Suppressor macrophage treated with lipopolysaccharide for 4 hours (primary cell): ENCODE data around the gene RUNDC3A.

Experiments used
- DNase-seq: peaks from one replicate; pipeline ENCODE4 v3.0.0-alpha.2; 2020

The RUNDC3A gene

DNA sequence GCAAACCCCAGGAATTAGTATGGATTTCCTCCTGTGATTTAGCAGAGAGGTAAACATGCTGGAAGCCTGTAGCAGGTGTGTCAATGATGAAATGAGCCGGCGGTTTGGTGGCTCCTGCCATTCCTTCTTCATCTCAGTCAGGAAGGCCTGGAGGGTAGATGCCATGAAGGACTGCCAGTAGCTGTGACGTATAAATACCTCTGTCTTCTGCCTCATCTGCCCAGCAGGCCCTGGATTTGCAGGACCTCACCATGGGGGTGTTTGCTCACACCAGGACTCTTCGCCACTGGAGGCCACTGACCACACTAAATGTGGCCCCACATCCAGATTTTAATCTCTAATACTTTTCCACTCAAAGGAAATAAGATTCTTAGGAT, 24.4 kb upstream of the RUNDC3A start:
- DNase-seq: no peak

DNA sequence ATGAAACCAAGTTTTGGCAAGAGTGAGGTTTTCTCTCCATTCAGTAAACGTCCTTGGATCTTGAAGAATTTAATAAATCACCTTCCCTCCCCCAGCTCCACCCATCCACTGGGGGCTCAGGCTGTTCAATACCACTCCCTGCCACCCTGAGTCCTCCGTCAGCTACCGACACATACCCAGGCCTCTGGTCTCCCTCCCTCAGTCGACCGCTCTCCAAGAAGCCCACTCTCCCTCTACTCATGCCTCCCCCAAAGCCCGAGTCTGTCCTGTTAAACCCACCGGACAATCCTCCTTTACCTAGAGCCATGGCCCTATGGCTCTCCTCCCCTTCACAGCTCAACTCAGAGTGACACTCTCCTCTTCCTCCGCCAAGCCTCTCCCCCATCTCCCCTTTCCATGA, 20.8 kb upstream of the RUNDC3A start:
- DNase-seq: no peak

DNA sequence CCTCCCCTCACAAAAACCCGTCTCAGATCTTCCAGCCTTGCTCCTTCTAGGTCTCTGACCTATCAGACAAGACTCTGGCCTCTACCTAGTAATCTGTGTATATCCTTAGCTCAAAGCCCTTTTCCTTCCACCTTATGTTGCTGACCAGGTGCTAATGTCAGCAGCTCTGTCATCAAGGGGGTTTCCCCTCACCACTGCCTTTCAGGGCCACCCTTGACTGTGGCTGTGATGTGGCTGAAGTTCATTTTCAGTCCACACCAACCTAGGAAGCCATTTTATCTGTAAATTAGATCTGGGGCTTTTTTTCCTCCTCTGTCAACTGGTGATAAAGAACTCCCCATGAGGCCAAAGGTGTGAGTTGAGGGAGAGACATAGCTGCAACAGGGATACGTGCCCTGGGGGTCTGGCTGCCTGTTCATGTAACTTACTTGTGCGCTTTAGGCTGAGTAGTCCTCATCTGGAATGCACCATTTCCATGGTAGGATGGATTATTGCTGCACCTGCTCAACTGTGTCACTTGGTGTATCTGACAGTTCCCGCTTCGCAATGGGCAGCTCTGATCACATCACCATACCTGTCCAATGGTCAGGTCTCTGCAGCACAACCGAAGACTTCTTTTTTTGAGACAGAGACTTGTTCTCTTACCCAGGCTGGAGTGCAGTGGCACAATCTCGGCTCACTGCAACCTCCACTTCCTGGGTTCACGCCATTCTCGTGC, 14.7 kb upstream of the RUNDC3A start:
- DNase-seq: no peak

DNA sequence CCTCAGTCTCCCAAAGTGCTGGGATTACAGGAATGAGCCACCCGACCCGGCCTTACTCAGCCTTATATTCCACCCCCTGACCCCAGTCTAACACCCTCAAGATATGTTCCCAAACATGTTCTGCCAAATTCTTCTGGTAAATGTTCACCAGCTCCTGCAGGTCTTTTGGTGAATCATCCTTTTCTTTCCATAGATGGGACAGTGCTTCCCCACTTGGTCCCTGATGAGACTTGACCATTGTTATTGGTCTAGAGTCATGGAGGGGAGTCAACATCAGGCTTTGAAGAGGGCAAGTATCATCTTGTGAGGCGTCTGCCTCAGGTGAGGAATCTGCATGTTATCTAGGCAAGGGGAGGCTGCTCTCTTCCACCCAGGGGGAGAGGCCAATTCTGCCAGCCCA, 10.4 kb upstream of the RUNDC3A start:
- no peak for DNase-seq

DNA sequence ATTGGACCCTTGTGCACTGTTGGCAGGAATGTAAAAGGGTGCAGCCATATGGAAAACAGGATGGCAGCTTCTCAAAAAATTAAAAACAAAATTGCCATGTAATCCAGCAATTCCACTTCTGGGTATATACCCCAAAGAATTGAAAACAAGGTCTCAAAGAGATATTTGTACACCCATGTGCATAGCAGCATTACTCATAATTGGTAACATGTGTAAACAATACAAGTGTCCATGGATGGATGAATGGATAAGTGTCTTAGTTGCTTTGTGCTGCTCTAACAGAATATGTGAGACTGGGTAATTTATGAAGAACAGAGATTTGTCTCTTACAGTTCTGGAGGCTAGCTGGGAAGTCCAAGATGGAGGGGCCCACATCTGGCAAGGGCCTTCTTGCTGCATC, 3.8 kb upstream of the RUNDC3A start:
- DNase-seq: no peak

DNA sequence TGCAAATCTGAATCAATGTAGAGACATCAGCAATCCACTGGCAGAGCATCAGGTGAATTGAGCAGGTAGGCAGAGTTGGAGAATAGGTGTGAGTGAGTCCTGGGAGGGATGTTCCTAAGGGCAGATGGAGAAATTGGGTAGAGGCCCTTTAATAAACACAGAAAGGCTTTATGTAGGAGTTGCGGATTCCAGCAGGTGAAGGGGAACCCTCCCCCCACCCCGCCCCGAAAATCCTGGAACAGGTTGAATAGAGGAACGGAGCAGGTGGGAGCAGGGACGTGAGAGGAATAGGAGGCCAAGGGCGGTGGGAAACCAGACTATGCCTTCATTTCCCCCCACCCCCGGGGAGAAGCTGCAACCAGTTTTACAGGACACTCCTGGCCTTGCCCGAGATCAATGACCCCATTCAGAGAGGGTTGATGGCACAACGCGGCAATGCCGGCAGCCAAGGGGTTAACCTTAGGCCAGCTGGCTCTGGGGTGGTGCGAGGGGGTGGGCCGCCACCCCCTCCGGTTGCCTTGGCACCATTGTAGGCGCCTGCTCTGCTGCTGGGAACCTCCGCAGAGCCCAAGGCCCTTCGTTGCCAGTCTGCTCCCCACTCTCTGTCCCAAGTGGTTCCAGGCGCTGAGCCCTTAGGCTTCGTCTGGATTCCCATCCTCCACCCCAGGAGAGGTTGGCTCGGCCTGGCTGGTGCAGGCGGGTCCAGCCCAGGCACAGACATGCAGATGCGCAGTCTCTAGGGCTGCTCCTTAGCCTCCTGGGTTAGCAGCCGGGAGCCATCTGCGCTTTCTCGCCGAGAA, 814 bp upstream of the RUNDC3A start:
- DNase-seq: no peak

DNA sequence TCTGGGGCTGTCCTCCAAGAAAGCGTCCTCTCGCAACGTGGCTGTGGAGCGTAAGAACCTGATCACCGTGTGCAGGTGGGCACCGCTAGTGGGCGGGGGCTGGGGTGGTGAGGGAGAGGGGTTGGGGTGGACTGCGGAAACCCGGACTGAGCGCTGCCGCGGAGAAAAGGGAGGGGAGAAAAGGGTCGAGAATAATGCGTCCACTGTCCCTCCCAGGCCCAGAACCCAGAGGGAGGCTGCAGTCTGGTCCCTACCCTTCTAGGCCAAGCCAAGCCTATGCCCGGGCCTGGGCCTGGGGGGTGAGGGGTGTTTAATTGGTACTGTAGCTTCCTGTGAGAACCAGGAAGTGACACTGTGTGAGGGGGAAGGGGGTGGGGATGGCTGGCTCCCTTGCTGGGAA, 464 bp downstream of the RUNDC3A start:
- no peak for DNase-seq

DNA sequence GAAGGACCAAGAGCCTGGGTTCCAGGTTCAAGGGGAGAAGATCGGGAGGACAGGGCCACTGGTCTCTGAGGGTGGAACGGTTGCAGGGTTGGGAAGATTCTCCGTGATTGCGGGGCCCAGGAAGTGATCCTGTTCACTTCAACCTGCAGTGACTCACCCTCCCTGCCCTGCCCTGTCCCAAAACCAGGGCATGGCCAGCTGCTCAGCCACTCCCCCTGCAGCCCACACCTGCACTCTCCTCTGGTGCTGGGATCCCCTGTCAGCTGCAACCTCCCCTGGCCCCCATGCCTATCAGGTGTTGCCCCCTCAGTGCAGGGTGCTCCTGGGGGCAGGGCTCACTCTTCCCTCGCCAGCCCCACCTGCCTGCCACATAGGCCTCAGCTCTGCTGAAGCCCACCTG, 1.1 kb downstream of the RUNDC3A start:
- DNase-seq: no peak

DNA sequence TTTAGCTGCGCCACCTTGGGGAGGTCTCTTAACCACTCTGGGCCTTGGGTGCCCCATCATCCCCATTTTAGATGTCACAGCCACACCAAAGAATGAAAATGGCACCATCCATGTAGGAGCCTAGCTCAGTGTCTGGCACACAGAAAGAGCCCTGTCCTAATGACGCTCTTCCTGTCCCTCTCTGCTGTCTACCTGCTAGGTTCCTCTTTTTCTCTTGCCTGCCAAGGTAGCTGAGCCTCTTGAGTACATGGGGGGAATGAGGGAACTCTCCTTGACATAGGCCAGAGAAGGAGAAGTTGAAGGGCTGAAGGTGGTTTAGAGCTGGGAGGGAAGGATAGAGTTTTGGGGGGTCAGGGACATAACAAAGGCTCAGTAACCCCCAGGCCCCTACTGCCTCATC, 1.8 kb downstream of the RUNDC3A start:
- DNase-seq: no peak

DNA sequence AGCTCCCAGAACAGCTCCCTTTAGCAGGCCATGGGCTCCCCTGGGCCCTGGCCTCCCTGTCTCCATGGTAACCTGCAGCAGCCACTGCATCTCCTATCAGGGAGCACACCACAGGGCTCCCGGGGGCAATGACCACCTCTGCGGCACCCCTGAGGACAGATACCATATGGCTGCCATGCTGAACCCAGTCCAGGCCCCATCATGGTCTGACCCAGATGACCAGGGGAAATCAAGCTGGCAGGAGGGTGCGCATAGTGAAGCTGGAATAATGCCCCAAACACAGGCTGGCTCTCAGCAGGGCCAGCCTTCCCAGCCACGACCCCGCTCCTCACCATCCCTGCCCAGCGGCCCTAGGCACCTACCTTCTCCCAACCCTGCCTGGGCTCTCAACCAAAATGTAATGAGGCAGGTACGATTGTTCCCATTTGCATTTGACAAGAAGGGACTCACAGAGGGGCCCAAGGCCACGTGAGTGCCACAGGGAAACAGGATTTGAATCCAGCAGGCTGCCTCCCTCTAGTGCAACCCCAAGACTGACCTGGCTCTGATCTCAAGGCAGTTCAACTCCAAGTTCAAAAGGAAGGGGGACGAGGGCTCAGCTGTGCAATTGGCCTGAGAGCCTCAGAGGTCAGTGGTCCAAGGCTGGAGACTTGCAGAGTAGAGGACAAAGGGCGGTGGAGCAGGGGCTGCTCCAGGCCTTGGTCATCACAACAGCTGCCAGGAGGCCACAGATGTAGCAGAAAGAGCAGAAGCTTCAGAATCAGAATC, 2.4 kb downstream of the RUNDC3A start:
- DNase-seq: no peak

DNA sequence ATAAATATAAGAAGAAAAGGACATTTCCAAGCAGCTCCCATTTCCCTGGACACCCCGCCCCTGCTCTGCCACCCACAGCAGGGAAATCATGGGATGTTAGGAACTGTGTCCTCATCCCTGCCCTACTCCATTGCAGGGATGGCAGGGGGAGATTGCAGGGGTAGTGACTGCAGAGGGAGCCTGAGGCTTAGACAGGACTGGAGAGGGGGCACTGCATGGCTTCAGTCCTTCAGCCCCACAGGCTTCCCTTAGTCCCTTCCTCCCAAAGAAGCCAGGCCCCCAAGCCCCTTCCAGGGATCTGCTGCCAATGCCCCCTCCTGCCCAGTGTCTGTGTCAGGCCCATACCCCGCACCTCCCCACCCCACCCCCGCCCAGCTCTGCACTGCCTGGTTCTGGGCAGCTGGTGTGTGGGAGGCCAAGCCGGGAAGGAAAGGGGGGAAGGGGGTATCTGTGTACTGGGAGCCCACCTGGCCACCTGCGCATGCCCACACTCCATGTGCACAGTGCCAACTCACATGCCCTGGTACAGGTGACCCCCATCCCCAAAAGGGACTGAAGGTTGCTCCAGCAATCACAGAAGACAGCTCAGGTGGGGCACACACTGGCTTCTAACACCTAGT, 3.3 kb downstream of the RUNDC3A start:
- DNase-seq: no peak

DNA sequence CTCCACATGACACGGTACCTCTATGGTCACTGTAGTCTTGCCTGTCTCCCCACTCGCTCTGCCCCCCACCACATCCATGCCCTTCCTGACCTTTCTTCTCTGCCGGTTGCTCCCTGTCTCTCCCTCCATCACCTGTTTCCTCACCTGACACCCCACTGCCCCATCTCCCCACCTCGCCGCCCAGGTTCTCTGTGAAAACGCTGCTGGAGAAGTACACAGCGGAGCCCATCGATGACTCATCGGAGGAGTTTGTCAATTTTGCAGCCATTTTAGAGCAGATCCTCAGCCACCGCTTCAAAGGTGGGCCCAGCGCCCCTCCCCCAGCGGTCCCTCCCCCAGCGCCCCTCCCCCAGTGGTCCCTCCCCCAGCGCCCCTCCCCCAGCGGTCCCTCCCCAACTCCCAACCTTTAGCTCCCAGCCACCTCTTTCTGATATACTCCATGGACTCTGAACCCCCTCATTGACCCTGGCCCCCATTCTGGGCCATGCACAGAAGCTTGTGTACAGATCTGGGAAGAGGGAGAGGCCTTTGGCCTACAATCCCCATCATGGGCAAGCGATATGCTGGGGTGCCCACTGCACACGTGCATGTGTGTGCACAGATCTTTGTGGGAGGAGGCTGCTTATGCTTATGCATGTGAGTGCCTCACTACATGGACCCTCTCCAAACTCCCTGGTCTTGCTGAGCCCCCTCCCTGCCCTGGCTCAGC, 4.1 kb downstream of the RUNDC3A start:
- DNase-seq: no peak

DNA sequence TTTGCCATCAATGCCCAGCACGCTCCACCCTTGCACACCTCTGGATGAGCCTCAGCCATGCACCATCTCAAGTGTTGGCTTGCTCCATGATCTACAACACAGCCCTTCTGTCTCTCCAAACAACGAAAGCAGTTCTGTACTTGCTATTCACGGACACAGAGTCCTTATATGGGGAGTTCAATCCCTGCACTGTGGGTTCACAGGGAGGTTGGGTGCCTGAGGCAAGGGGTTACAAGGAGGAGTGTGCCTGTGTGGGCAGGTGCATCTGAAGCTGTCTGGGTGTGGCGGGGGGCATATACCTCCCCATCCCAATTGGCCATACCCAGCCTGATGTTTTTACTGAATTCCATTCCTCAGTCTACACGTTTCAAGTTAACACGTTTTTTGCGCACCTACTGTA, 5.6 kb downstream of the RUNDC3A start:
- DNase-seq: no peak

DNA sequence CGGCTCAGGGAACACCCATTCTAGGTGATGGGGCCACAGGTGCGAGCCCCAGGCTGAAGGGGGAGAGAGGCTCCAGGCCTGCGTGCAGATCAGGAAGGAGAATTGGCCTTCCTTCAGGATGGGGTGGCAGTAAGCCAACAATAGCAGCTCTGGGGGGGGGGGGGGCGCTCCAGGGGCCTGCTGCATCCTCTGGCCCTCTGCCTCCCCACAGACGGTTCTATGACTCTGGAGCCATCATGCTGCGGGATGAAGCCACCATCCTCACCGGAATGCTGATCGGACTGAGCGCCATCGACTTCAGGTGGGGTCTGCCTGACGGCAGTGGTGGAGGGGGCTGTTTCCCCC, 6.1 kb downstream of the RUNDC3A start:
- no peak for DNase-seq

DNA sequence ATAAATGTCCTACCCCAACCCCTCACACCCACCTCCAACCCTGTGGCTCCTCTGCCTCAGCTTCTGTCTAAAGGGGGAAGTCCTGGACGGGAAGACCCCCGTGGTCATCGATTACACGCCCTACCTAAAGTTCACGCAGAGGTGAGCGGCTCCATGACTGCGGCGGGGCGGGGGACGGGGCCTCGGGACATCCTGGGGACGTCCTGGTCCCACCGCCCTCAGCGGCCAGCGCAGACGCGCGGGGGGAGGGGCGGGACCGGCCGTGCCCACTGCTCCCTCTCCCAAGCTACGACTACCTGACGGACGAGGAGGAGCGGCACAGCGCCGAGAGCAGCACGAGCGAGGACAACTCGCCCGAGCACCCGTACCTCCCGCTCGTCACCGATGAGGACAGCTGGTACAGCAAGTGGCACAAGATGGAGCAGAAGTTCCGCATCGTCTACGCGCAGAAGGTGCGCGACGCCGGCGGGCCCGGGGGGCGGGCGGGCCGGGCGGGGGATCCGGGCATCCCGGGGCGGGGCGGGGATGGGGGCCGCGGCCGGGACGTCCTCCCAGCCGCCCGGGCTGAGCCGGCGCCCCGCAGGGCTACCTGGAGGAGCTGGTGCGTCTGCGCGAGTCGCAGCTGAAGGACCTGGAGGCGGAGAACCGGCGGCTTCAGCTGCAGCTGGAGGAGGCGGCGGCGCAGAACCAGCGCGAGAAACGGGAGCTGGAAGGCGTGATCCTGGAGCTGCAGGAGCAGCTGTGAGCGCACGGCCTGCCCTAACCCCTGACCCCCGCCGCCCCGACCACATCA, 6.7 kb downstream of the RUNDC3A start:
- no peak for DNase-seq

DNA sequence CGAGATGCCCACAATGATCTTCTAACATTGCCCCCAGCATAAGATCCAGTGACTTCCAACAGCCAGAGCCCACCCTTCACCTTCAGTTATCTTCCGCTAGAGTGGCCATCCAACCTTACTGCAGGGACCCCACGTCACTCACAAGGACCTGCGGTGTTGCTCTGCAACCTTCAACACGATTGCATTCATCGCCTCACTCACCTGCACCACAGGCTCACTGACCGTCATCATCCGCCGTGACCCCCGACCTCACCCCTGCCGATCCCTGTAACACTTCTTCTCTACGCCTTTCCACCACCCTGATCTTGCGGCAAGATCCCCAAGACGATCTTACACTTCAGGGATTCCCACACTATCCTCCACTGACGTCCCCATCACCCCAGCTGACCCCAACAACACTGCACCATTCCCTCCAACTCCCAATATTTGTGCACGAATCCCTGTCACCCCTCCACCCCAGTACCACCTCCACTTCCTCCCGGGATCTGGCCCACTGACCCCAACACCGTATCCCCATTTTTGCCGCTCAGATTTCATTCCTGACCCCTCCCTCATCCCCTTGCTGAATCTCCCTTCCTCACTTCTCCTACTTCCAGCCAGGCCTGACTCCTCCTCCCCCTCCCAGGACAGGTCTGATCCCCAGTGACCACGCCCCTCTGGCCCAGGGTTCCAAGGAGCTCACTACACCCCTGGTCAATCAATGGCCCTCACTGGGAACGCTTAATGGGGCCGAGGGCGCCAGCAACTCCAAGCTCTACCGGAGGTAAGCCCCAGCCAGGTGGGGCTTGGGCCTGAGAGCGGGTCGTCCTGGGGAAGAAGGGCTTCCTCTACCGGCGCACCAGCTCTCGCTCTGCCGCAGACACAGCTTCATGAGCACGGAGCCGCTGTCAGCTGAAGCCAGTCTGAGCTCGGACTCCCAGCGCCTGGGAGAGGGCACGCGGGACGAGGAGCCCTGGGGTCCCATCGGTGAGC, 7.6 kb downstream of the RUNDC3A start:
- no peak for DNase-seq

DNA sequence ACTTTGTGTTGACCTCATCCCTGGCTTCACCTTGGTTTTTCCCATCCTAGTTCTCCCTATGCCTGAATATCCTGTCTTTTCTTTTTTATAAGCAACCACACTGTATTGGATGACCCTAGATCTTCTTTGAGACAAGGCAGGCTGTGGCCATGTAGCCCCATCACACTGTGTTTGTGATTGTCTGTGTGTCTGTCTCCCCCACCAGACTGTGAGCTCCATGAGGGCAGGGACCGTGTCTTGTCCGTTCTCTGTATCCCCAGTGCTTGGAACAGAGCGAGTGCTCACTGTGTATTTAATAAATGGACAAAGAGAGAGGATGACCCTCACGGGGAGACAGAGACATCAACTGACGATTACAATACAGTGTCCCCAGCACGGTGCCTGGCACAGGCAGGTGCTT, 9.1 kb downstream of the RUNDC3A start:
- DNase-seq: no peak

DNA sequence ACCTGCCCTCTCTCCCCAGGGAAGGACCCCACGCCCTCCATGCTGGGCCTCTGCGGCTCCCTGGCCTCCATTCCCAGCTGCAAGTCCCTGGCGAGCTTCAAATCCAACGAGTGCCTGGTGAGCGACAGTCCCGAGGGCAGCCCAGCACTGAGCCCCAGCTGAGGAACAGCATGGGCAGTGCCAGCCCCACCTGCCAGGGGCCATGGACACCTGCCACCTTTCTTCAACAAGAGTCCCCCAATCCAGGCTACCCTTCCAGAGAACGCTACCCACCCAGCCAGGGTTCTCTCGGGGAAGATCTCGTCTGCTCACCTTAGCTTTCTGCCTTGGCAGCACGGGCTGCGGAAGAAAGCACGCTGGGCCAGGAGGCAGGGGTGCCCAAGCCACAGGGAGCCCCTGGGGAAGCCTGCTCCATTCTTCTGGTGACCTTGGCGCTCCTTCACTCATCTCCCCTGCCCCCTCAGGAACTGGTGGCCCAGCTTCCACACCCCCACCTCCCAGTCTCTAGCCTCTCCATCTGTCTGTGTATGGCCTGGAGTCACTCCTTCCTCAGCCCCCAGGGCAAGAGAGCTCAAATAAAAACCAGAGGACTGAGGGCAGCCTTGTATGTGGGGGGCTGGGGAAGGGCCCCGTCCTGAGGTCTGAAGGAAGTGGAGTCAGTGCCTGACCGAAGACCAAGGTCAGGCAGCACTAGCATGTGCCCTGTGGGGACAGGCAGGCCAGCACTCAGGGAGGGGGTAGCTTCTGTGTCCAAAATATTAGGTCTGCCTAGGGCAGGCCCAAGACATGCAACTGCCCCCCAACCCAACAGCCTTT, 9.9 kb downstream of the RUNDC3A start:
- DNase-seq: no peak

DNA sequence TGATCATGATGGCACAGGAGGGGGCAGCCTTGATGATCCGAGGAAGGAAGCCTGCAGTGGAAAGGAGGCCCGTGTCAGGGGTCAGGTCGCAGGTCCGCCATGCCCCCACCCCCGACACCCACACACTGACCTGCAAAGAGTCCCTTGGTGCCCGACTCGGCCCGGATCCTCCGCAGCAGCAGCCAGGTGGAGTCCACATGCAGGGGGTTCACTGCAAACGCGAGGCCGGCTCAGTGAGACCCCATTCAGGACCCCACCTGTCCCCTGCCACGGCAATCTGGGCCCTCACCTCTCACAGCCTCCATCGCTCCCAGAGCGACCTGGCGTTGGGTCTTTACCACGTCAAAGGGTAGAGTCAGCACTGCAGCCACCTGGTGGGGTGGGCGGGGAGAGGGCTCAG, 11.7 kb downstream of the RUNDC3A start:
- DNase-seq: no peak
